ENCODE data around the gene NCBP3.

The NCBP3 gene

DNA sequence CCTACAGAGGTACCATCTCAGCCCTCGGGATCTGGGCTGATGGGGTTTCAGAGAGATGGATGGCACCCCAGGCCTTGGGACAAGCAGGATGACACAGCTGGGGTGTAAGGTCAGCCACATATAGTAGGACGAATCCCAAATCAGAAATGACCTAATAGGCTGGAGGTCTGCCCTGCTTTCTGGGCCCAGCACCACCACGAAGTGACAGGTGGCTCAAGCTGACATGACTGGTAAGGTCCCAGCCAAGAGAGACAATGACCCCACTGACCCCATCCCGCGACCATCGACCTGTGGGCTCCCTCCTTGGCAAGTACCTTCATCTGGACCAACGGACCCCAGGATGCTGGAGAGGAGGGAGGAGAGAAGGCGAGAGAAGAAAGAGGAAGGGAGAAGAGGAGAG, 31.2 kb upstream of the NCBP3 start:
- no peak for DNase-seq (ENCODE audit: low read depth in 1 of 2, low spot score in 1 of 2)
- no peak for TF ChIP-seq JUND (IDR thresholded peaks at IDR 0.05; ENCODE audit: low read depth)
- in situ Hi-C loops (cut with HindIII; ENCODE audit: low pct_unique_long_range_greater_than_20kb, low sequenced_read_pairs) = no loop called here

DNA sequence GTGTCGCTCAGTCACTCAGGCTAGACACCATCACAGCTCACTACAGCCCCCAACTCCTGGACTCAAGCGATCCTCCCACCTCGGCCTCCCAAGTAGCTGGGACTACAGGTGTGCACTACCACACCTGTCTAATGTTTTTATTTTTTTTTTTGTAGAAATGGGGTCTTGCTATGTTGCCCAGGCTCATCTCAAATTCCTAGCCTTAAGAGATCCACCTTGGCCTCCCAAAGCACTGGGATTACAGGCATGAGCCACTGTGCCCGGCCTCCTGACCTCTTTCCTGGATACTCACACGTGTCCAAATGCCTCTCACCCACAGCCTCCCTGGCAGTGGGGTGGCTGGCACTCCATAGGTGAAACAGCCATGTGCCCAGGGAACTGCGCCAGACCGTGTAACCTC, 29.3 kb upstream of the NCBP3 start:
- TF ChIP-seq JUND (IDR thresholded peaks at IDR 0.05; ENCODE audit: low read depth) = no peak
- no peak for DNase-seq (ENCODE audit: low read depth in 1 of 2, low spot score in 1 of 2)
- in situ Hi-C loops (cut with HindIII; ENCODE audit: low pct_unique_long_range_greater_than_20kb, low sequenced_read_pairs) = no loop called here

DNA sequence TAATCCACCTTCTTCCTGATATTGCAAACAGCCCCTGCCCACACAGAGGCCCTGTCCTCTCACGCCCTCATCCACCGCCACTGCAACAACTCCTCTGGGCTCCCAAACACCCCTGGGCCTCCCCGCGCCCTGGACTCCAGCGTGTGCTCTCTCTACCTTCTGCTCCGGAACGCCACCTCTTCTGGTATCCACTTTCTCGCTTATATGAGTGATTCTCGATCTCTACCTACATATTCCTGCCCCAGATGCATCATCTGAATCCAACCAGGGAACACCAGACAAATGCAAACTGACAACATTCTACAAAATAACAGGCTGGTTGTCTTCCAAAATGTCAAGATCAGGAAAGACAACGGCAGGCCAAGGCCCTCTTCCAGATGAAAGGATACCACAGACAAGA, 27.8 kb upstream of the NCBP3 start:
- no peak for DNase-seq (ENCODE audit: low read depth in 1 of 2, low spot score in 1 of 2)
- in situ Hi-C loops (cut with HindIII; ENCODE audit: low pct_unique_long_range_greater_than_20kb, low sequenced_read_pairs) = no loop called here
- TF ChIP-seq JUND (IDR thresholded peaks at IDR 0.05; ENCODE audit: low read depth) = no peak

DNA sequence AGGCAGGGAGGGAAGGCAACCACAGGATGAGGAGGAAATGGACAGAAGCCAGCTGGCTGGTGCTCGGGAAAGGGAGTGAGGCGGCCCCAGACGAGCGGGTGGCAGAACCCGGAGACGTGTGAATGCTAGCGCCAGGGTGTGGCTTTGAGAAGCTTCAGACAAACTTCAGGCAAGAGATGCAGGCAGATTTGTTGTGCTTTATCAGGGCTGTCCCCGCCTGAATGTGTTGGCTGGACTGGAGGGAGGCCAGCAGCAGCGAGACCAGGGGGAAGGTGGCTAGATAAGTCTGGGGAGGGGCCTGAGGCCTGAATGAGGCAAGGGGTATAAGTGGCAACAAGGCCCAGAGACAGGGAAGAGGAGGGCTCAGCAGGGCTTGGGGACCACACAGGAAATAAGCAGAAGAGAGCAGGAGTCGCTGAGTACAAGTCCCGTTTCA, 24.8 kb upstream of the NCBP3 start:
- in situ Hi-C loops (cut with HindIII; ENCODE audit: low pct_unique_long_range_greater_than_20kb, low sequenced_read_pairs) = no loop called here
- TF ChIP-seq JUND (IDR thresholded peaks at IDR 0.05; ENCODE audit: low read depth) = no peak
- DNase-seq (ENCODE audit: low read depth in 1 of 2, low spot score in 1 of 2) = no peak

DNA sequence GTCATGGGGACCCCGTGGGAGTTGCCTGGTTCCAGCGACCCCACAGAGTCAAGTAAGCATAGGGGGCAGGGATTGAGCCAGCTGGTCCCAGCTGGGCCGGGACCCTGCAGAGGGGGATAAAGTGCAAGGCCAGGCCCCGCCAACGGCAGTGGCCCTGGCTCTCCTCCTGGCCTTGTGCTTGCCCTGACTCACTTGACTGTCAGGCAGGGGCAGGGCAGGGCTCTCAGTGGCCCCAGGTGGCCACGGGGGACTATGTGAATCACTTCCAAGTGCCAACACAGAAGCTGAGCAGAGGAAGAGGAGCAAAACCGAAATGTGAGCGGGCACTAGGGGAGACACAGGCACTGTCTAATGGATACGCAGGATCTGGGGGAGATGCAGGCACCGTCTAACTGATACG, 21.6 kb upstream of the NCBP3 start:
- in situ Hi-C loops (cut with HindIII; ENCODE audit: low pct_unique_long_range_greater_than_20kb, low sequenced_read_pairs) = no loop called here
- TF ChIP-seq JUND (IDR thresholded peaks at IDR 0.05; ENCODE audit: low read depth) = no peak
- DNase-seq (ENCODE audit: low read depth in 1 of 2, low spot score in 1 of 2) = no peak

DNA sequence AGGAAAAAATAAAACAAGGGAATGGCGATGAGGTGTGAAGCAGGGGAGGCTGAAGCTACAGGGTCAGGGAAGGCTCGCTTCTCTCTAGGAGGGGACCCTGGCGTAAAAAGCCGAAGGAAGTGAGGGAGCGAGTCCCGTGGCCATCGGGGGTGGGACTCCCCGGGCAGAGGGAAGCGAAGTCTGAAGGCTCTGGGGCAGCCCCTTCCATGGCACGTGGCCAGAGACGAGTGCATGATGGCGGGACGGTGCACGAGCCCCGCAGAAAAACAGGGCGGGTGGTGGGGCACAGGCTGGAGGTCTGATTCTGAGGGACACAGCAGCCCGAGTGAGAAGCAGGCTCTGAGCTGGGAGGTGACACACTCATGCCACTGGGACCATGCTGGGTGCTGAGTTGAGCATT, 21.1 kb upstream of the NCBP3 start:
- TF ChIP-seq JUND (IDR thresholded peaks at IDR 0.05; ENCODE audit: low read depth) = no peak
- DNase-seq (ENCODE audit: low read depth in 1 of 2, low spot score in 1 of 2) = no peak
- in situ Hi-C loops (cut with HindIII; ENCODE audit: low pct_unique_long_range_greater_than_20kb, low sequenced_read_pairs) = no loop called here

DNA sequence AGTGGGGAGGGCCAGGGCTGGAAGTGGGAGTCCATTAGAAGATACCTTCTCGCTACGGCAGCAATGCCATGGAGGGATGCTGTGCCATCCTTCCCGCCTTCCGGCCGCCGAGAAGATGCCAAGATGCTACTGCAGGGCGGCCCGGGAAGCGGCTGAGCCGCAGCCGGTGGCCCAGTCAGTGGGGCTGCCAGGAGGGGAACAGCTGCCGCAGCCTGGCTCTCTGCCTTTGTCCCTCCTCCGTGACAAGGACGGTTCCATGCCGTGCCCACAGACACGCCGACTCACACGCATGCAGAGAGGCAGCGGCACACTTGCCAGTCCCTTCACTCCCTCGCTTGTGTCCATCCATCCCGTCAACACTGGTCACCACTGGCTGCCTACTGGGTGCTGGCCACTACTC, 20.2 kb upstream of the NCBP3 start:
- in situ Hi-C loops (cut with HindIII; ENCODE audit: low pct_unique_long_range_greater_than_20kb, low sequenced_read_pairs) = no loop called here
- TF ChIP-seq JUND (IDR thresholded peaks at IDR 0.05; ENCODE audit: low read depth) = no peak
- DNase-seq (ENCODE audit: low read depth in 1 of 2, low spot score in 1 of 2) = no peak

DNA sequence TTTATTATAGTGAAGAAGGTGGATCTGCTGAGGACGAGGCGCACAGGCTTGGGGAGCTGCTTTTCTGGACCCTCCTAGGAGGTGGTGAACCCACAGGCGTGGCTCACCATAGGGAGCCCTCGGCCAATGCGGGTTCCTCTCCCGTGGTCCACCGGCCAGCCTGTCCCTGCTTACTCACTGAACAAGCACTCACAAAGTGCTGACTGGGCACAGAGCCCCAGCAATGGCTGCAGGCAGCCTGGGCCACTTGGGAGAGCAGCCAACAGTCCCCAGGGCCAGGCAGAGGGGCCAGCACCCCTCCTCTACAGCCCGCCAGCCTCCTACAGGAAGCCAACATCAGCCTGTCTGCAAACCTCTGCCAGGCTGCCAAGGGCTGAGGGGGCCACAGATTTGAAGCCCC, 19.1 kb upstream of the NCBP3 start:
- no peak for TF ChIP-seq JUND (IDR thresholded peaks at IDR 0.05; ENCODE audit: low read depth)
- in situ Hi-C loops (cut with HindIII; ENCODE audit: low pct_unique_long_range_greater_than_20kb, low sequenced_read_pairs) = no loop called here
- DNase-seq (ENCODE audit: low read depth in 1 of 2, low spot score in 1 of 2) = no peak

DNA sequence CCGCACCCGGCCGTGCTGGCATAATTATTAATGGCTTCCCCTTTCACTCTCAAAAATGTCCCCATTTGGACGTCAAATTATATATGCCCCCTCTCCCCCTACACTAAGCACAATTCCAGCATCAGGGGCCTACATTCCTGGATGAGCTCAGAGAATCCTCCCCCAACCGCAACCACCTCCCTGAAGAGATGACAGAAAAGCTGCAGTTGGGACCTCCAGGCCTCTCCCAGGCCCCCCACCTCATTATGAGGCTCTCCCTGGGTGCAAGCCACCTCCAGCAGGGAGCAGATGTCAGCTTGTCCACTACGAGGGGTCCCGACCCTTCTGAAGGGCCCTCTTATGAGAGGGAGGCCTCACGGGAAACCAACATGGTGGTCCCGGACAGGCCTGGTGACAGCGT, 18.5 kb upstream of the NCBP3 start:
- no peak for DNase-seq (ENCODE audit: low read depth in 1 of 2, low spot score in 1 of 2)
- TF ChIP-seq JUND (IDR thresholded peaks at IDR 0.05; ENCODE audit: low read depth) = no peak
- in situ Hi-C loops (cut with HindIII; ENCODE audit: low pct_unique_long_range_greater_than_20kb, low sequenced_read_pairs) = no loop called here

DNA sequence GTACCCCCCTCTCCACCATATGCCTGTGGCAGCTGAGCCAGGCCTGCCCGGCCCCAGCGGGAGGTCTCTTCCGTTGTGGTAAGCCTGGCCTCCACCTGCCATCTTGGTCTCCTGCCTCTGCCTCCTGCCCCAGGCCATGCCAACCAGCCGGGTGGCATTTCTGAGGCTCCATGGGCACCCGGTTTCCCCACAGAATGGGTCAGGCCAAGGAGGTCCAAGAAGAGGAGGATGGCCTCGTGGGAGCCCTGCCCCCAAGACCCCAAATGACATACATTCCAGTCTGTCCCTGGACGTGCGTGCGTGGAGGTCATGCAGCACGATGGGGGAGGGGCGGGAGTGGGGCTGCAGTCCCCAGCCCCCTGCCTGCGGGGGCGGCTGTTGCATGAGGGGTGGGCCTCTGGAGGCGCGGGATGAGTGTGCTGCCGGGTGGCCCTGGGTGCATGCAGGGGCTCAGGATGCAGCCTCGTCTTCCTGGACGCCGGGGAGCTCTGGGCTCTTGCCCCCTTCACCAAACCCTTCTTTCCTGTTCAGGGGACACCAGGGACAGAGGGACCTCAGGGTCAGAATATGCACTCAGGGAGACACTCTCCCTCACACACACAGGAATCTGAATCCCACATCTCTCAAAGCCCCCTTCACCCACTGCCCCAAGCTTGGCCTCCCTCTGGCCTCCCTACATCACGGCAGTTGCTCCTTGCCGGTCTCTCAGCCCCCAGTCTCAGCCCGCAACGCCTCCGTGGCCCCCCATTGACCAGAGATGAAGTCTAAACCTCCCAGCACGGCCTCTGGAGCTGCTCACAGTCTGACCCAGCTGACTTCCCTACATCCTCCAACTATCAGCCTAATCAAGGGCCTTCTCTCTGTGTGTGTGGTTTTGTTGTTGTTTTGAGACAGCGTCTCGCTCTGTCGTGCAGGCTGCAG, 16.0 kb upstream of the NCBP3 start:
- no peak for TF ChIP-seq JUND (IDR thresholded peaks at IDR 0.05; ENCODE audit: low read depth)
- DNase-seq (ENCODE audit: low read depth in 1 of 2, low spot score in 1 of 2) = no peak
- in situ Hi-C loops (cut with HindIII; ENCODE audit: low pct_unique_long_range_greater_than_20kb, low sequenced_read_pairs) = no loop called here

DNA sequence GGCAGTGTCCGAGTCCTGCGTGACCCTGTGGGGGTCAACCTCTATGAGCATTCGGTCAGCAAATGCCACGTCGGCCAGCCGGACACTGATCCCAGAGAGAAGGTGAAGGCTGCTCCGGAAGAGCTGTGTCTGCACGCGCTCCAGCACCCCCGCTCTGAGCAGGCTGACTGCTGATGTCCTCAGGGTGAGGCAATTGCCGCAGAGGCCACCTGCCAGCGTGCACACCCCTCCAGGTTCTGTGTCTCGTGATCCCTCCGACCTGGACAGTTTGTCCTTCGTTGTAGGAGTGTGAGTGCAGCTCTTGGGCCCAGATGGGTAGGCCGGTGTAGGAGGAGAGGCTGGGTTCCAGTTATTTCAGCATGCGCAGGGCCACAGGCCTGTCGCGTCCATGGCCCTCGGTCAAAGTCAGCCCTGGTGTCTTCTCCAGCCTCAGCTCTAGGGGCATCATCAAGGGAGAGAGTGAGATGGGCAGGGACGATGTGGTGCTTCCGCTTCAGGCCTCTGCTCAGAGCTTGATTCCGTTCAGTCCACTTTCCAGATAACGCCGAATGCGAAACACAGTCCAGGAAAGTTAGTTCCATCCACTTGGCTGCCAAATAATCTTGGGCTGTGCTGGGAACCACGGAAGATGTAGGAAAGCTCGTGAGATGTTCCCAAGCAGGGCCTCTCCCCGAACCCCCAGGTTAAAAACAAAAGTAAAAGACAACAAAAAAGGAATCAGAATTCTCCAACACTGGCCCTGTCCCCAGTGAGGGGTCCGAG, 15.1 kb upstream of the NCBP3 start:
- in situ Hi-C loops (cut with HindIII; ENCODE audit: low pct_unique_long_range_greater_than_20kb, low sequenced_read_pairs) = no loop called here
- no peak for TF ChIP-seq JUND (IDR thresholded peaks at IDR 0.05; ENCODE audit: low read depth)
- DNase-seq (ENCODE audit: low read depth in 1 of 2, low spot score in 1 of 2) = no peak

DNA sequence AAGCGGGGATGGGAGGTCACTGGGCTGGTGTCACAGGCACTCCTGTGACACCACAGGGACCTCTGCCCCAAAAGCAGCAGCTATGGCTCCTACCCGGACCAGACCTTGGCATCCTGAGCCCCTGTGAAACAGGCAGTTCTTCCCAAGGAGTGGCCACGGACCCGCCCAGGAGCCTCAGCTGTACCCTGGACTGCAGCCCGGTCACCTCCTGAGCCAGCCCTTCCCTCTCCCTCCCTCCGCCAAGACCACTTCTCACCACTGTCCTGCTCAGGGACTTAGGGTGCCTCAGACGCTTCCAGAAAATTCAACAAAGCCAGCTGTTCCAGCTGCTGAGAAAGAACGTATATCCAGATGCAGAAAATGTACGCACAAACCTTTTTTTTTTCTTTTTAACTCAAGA, 13.9 kb upstream of the NCBP3 start:
- in situ Hi-C loops (cut with HindIII; ENCODE audit: low pct_unique_long_range_greater_than_20kb, low sequenced_read_pairs) = no loop called here

More for the DNA sequence above, 13.9 kb upstream of the NCBP3 start:
- no peak for DNase-seq (ENCODE audit: low read depth in 1 of 2, low spot score in 1 of 2)
- no peak for TF ChIP-seq JUND (IDR thresholded peaks at IDR 0.05; ENCODE audit: low read depth)
